Measurements from ENCODE around the gene MEG3.

Gene MEG3

DNA sequence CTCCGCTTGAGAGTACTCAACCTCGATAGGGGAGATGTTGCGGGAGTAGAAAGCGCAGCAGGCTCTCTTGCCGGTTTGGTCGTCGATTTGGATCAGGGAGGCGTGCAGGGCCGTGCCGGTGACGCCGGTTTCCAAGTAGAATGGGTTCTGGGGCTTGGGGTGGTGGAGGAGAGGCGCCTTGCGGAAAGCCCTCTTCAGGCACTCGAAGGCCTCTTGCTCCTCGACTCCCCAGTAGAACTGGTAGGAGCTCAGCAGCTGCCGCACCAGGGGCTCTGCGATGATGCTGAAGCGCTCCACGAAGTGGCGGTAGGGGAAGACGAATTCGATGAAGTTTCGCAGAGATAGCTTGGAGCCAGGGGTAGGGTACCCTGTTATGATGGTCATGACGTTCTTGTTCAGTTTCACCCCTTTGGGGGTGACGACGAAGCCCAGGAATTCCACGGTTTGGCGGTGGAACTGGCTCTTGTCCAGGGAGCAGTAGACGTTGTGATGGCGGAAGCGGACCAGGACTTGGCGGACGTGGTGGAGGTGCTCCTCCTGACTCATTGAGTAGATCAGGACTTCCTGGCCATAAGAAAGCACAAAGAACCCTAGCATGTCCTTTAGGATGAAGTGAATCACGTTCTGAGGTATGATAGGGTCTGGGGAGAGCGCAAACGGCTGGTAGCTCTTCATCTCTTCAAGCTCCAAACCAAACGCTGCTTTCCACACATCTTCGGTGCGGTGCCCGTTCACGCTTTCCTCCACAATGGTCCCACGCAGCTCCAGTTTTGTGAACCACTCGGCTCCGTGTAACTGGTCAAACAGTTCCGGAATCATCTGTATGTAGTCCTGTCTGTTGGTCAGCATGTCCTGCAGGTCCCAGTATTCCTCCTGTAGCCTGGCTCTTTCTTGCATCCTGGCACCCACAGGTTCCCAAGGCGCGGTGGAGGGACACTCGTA, 56.4 kb downstream of the MEG3 start:
- H3K27ac ChIP-seq (ENCODE audit: low read depth, low read length) = no peak overlapping the region
- H3K36me3 ChIP-seq (ENCODE audit: control insufficient read depth, insufficient read depth, low read length) = no peaks in the 10 kb centered on the region
- H3K27me3 ChIP-seq (ENCODE audit: control insufficient read depth, insufficient read depth, low read length) = peaks cover 2% of the 10 kb centered on the region
- no peak overlapping the region for H3K4me3 ChIP-seq (ENCODE audit: low read length)
- H3K9ac ChIP-seq (ENCODE audit: low read length) = no peak overlapping the region
- no peaks in the 10 kb centered on the region for H3K4me1 ChIP-seq (ENCODE audit: control insufficient read depth, insufficient read depth, low read length)

DNA sequence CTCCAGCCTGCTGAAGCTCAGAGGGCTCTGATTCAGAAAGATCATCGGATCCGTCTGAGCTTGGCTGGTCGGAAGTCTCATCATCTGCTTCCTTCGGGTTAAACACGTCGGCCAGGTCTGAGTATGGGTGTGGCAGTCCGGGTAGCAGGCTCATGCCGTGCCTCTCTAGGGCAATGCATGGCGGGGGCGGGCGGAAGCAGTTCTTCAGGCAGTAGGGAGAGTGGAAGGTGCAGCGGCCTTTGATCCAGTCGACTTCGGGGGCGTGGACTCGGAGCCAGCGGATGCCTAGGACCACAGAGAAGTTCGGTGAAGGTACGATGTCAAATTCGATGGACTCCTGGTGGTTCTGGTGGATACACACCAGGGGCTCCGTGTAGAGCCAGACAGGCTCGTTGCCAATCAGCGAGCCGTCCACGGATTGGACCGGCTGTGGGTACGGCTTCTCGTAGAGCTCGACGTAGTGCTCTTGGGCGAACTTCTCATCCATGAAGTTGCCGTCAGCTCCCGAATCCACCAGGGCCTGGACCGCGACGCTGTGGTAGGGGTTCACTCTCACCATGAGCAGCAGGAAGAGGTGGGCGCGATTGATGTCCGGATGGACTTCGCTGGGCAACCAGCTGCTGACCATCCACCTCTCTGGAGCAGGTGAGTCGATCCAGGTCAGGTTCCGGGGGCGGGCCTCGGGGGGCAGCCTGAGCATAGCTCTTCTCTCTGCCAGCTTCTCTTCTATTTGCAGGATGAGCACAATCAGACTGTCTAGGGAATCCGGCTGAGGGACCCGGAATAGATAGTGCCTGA, 57.3 kb downstream of the MEG3 start:
- Histone ChIP-seq H3K4me3 (ENCODE audit: low read length) (no peak overlapping the region), H3K4me1 (ENCODE audit: control insufficient read depth, insufficient read depth, low read length) (no peaks in the 10 kb centered on the region), H3K36me3 (ENCODE audit: control insufficient read depth, insufficient read depth, low read length) (no peaks in the 10 kb centered on the region), H3K27me3 (ENCODE audit: control insufficient read depth, insufficient read depth, low read length) (no peaks in the 10 kb centered on the region), H3K9ac (ENCODE audit: low read length) (no peak overlapping the region), H3K27ac (ENCODE audit: low read depth, low read length) (no peak overlapping the region)

DNA sequence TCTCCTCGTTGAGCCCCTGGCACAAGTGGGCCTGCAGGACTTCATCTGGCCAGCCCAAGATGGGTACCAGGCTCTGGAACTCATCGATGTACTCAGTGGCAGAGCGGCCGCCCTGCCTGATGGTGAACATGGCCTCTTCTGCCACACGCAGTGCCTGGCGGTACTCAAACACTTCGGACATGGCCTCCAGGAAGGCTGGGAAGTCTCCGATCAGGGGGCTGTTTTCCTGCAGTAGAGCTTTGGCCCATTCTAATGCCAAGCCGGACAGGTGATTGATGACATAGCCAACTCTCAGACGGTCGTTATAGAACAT, 57.8 kb downstream of the MEG3 start:
- no peak overlapping the region for H3K9ac ChIP-seq (ENCODE audit: low read length)
- no peaks in the 10 kb centered on the region for H3K36me3 ChIP-seq (ENCODE audit: control insufficient read depth, insufficient read depth, low read length)
- no peak overlapping the region for H3K27ac ChIP-seq (ENCODE audit: low read depth, low read length)
- H3K27me3 ChIP-seq (ENCODE audit: control insufficient read depth, insufficient read depth, low read length) = no peaks in the 10 kb centered on the region
- no peaks in the 10 kb centered on the region for H3K4me1 ChIP-seq (ENCODE audit: control insufficient read depth, insufficient read depth, low read length)
- H3K4me3 ChIP-seq (ENCODE audit: low read length) = no peak overlapping the region

DNA sequence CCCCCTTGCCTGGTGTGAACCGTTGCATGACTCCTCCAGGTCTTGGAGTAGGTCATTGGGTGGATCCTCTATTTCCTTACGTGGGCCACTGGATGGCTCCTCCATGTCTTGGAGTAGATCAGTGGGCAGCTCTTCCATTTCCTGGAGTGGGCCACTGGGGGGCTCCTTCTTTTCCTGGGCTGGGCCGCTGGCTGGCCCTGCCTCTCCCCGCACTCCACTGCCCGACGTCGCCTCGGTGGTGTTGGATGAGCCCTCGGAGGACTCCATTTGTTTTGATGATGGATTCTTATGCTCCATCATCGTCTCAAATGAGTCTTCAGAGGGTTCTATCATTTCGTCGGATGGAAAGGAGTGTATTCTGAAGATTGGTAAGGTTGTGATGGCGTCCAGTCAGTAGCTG, 58.5 kb downstream of the MEG3 start:
- no peaks in the 10 kb centered on the region for H3K27me3 ChIP-seq (ENCODE audit: control insufficient read depth, insufficient read depth, low read length)
- H3K9ac ChIP-seq (ENCODE audit: low read length) = no peak overlapping the region
- H3K36me3 ChIP-seq (ENCODE audit: control insufficient read depth, insufficient read depth, low read length) = no peaks in the 10 kb centered on the region
- H3K4me1 ChIP-seq (ENCODE audit: control insufficient read depth, insufficient read depth, low read length) = no peaks in the 10 kb centered on the region
- H3K27ac ChIP-seq (ENCODE audit: low read depth, low read length) = no peak overlapping the region
- H3K4me3 ChIP-seq (ENCODE audit: low read length) = no peak overlapping the region

DNA sequence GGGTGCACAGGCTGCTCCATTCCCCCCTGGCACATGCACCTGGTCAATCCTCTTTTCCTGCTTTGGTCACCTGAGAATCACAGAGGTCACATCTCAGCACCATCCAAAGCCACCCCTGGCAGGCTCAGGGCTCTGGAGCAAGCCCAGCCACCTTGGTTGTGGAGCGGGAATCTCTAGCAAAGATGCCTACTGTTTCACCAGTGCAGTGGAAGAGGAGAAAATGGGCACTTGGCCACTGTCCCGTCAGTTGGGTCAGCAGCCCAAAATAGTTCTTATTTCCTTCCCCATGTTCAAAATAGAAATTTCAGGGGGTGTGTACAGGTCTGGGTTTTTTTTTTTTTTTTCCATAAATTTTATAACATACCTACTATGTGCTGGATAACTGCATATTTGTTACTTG, 59.3 kb downstream of the MEG3 start:
- H3K27me3 ChIP-seq (ENCODE audit: control insufficient read depth, insufficient read depth, low read length) = no peaks in the 10 kb centered on the region

DNA sequence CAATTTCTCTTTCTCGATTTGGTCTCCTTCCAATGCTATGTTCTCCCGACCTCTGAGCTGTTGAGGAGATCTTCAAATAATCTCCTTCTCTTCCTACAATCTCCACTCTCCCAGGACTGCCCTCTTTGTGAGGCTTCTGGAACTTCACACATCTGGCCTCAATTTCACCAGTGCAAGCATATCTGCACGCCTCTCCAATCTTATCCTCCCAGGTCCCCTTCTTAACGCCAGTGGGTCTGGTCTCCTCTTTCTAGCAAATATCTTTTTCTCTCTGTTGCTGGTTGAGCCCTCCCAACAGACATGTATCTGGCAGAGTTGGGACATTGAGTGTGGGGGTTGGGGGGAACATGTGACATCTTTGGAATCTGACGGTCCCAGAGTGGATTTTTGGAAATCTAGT, 59.7 kb downstream of the MEG3 start:
- Histone ChIP-seq H3K4me3 (ENCODE audit: low read length) (no peak overlapping the region), H3K9ac (ENCODE audit: low read length) (no peak overlapping the region), H3K4me1 (ENCODE audit: control insufficient read depth, insufficient read depth, low read length) (no peaks in the 10 kb centered on the region), H3K36me3 (ENCODE audit: control insufficient read depth, insufficient read depth, low read length) (no peaks in the 10 kb centered on the region), H3K27me3 (ENCODE audit: control insufficient read depth, insufficient read depth, low read length) (no peaks in the 10 kb centered on the region), H3K27ac (ENCODE audit: low read depth, low read length) (no peak overlapping the region)

More for the DNA sequence above, 59.3 kb downstream of the MEG3 start:
- H3K27ac ChIP-seq (ENCODE audit: low read depth, low read length) = no peak overlapping the region
- no peaks in the 10 kb centered on the region for H3K36me3 ChIP-seq (ENCODE audit: control insufficient read depth, insufficient read depth, low read length)
- H3K9ac ChIP-seq (ENCODE audit: low read length) = no peak overlapping the region
- H3K4me1 ChIP-seq (ENCODE audit: control insufficient read depth, insufficient read depth, low read length) = no peaks in the 10 kb centered on the region
- H3K4me3 ChIP-seq (ENCODE audit: low read length) = no peak overlapping the region

DNA sequence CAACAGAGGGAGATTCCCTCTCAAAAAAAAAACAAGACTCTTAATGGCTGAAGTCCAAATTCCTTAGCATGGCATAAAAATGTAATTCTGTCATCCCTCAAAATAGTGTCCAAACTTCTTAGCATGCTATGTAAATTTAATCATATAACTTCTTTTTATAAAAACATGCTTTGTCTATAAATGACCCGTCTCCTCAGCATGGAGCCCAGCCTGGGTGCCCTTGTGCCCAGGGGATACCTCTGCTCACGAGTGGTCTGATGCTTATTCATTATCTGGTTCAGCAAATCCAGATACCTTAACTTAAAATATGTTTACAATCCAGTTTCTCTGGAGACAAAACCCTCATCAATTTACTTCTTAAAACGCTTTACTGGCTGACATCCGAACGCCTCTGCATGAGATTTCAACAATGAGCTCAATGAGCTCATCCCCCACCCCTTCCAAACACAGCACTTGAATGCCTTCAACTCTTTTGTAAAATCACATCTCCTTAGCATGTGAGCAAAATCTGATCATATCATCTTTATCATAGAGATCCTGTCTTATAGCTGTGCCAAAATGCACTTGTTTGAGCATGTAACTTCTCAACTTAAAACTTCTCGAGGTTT, 61.9 kb downstream of the MEG3 start:
- no peak overlapping the region for H3K9ac ChIP-seq (ENCODE audit: low read length)
- no peaks in the 10 kb centered on the region for H3K36me3 ChIP-seq (ENCODE audit: control insufficient read depth, insufficient read depth, low read length)
- H3K4me3 ChIP-seq (ENCODE audit: low read length) = no peak overlapping the region
- H3K27me3 ChIP-seq (ENCODE audit: control insufficient read depth, insufficient read depth, low read length) = no peaks in the 10 kb centered on the region
- H3K4me1 ChIP-seq (ENCODE audit: control insufficient read depth, insufficient read depth, low read length) = no peaks in the 10 kb centered on the region
- H3K27ac ChIP-seq (ENCODE audit: low read depth, low read length) = no peak overlapping the region

DNA sequence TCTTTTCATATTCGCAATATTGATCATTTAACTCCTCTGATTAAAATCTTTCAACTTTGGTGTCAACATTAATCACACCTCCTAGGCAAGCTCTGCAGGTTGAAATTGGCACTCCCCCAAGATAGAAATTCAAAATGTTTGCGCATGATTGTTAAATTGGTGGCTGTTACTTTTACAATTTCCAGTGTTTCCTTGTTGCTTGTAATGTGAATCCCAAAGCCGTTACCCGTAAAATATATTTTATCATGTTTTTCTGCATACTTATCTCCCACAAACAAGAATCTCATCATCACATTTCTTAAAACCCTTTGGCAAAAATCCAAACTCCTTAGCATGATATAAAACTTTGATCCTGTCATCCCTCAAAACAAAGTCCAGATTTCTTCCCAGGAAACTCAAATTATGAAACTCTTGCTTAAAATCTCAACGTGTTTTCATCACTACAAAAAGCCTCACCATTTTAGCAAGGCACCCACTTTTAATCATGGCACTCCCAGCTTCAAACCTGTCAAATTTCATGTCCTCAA, 62.9 kb downstream of the MEG3 start:
- Histone ChIP-seq H3K4me3 (ENCODE audit: low read length) (no peak overlapping the region), H3K36me3 (ENCODE audit: control insufficient read depth, insufficient read depth, low read length) (no peaks in the 10 kb centered on the region), H3K27me3 (ENCODE audit: control insufficient read depth, insufficient read depth, low read length) (no peaks in the 10 kb centered on the region), H3K9ac (ENCODE audit: low read length) (no peak overlapping the region), H3K4me1 (ENCODE audit: control insufficient read depth, insufficient read depth, low read length) (no peaks in the 10 kb centered on the region), H3K27ac (ENCODE audit: low read depth, low read length) (no peak overlapping the region)

DNA sequence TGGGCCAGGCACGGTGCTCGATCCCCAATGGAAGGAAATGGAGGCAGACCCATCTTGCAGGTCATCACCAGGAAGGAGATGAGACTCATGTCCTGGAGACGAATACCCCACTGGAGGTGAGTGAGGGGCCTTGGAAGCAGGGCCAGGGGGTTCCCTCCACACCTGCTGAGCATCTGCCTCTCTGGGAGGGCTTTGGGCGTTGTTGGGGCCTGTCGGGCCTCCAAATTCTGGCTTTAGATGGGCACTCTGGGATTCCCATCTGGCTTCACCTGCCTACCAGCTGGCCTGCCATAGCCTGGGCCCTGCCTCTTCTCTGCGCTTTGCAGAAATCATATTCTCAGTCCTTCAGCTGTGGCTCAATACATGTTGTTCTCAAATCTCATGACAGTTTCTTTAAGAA, 63.7 kb downstream of the MEG3 start:
- H3K9ac ChIP-seq (ENCODE audit: low read length) = no peak overlapping the region
- H3K27me3 ChIP-seq (ENCODE audit: control insufficient read depth, insufficient read depth, low read length) = no peaks in the 10 kb centered on the region
- no peak overlapping the region for H3K4me3 ChIP-seq (ENCODE audit: low read length)
- H3K4me1 ChIP-seq (ENCODE audit: control insufficient read depth, insufficient read depth, low read length) = no peaks in the 10 kb centered on the region
- no peaks in the 10 kb centered on the region for H3K36me3 ChIP-seq (ENCODE audit: control insufficient read depth, insufficient read depth, low read length)
- H3K27ac ChIP-seq (ENCODE audit: low read depth, low read length) = no peak overlapping the region

DNA sequence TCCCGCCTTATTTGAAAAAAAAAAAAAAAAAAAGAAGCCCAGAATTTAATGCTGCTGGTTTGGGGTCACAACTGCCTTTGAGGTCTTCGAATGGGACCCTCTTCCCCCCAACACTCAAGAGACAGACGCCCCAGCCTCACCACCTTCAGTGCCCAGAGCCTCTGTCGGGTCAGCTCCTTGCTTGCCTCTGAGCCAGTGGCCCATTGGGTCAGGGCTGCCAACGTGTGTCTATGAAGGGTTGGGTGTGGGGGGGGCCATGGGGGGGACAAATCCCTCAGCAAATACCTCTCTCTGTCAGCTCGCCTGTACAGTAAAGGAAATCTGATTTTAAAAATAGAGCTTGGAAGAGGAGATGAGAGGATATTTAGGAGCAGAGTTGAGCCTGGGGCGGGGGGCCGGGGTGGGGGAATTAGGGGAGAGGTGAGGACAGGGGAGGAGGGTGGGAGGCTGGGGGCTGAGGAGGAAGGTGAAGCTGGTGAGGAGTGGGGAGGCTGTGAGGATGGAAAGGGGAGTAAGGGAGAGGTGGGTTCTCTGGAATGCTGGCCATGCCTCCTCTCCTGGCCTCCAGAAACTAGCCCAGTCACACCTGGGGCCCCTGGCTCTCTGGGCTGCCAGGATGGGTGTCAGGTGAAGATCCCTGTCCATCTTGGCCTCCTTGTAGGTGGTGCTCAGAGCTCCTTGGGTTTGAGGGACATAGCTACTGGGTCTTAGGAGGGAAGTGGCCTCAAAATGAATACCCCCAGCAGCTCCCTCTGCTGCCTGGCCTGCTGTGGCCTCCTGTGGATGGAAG, 64.3 kb downstream of the MEG3 start:
- no peaks in the 10 kb centered on the region for H3K27me3 ChIP-seq (ENCODE audit: control insufficient read depth, insufficient read depth, low read length)
- H3K4me3 ChIP-seq (ENCODE audit: low read length) = no peak overlapping the region
- H3K27ac ChIP-seq (ENCODE audit: low read depth, low read length) = no peak overlapping the region
- H3K9ac ChIP-seq (ENCODE audit: low read length) = no peak overlapping the region
- H3K36me3 ChIP-seq (ENCODE audit: control insufficient read depth, insufficient read depth, low read length) = no peaks in the 10 kb centered on the region
- no peaks in the 10 kb centered on the region for H3K4me1 ChIP-seq (ENCODE audit: control insufficient read depth, insufficient read depth, low read length)

DNA sequence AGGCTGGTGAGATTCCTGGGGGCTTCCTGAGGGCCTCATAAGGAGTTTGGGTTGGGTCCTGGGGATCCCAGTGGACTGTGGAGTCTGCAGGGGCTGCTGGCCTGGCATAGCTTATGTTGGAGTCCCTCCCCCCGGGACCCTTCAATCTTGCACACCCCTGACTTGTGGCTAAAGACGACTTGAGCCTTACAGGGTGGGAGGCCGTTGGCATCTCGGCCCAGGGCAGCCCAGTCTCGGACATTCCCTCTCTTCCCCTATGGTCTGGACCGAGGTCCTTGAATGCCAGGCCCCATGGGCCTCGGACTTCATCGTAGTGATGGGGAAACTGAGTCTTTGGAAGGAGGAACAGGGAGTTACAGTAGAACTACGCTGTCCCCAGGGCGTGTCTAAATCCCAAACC, 65.1 kb downstream of the MEG3 start:
- no peak overlapping the region for H3K4me3 ChIP-seq (ENCODE audit: low read length)
- no peak overlapping the region for H3K27ac ChIP-seq (ENCODE audit: low read depth, low read length)
- no peaks in the 10 kb centered on the region for H3K36me3 ChIP-seq (ENCODE audit: control insufficient read depth, insufficient read depth, low read length)
- no peaks in the 10 kb centered on the region for H3K4me1 ChIP-seq (ENCODE audit: control insufficient read depth, insufficient read depth, low read length)
- H3K27me3 ChIP-seq (ENCODE audit: control insufficient read depth, insufficient read depth, low read length) = no peaks in the 10 kb centered on the region
- no peak overlapping the region for H3K9ac ChIP-seq (ENCODE audit: low read length)
